ENCODE data around the gene SCYGR5.

DNA sequence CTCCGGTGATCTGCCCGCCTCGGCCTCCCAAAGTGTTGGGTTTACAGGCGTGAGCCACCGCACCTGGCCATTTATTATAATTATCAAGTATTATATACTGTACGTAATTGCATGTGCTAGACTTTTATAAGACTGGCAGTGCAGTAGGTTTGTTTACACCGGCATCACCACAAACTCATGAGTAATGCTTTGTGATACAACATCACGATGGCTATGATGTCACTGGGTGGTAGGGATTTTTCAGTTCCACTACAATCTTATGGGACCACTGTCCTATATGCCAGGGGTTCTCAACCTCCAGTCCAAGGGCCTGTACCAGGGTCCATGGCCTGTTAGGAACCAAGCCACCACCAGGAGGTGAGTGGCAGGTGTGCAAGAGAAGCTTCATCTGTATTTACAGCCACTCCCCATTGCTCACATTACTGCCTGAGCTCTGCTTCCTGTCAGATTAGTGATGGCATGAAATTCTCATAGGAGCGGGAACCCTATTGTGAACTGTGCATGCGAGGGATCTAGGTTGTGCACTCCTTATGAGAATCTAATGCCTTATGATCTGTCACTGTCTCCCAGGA, 39.9 kb upstream of the SCYGR5 start:
- no peak for TF ChIP-seq EZH2 (IDR thresholded peaks at IDR 0.05; ENCODE audit: borderline replicate concordance, low read length)
- TF ChIP-seq, protein P1, sequence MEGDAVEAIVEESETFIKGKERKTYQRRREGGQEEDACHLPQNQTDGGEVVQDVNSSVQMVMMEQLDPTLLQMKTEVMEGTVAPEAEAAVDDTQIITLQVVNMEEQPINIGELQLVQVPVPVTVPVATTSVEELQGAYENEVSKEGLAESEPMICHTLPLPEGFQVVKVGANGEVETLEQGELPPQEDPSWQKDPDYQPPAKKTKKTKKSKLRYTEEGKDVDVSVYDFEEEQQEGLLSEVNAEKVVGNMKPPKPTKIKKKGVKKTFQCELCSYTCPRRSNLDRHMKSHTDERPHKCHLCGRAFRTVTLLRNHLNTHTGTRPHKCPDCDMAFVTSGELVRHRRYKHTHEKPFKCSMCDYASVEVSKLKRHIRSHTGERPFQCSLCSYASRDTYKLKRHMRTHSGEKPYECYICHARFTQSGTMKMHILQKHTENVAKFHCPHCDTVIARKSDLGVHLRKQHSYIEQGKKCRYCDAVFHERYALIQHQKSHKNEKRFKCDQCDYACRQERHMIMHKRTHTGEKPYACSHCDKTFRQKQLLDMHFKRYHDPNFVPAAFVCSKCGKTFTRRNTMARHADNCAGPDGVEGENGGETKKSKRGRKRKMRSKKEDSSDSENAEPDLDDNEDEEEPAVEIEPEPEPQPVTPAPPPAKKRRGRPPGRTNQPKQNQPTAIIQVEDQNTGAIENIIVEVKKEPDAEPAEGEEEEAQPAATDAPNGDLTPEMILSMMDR (IDR thresholded peaks at IDR 0.05; ENCODE audit: low read length) = no peak

All from OCI-LY1 (cell line).